Umbilical cord (tissue), 2 donors: ENCODE results near the gene TMEM232. TPM values are rescaled to one million over a fixed set of nuclear protein-coding genes. Genes with fewer than 3 reads are reported as not detected.
"Not testable (repeated sequence)": the region's sequence is repeated elsewhere in the genome, so short reads cannot be mapped to it uniquely, and the experiment has no call there.

Source experiments
- DNase-seq: peaks from one replicate; pipeline ENCODE4 v3.0.0-alpha.2; 2015; ENCODE audit warnings: low spot score
- total RNA-seq: library from RNA; depleted of rRNA; stranded (reverse); fragments of >200 nt; gene quantifications from one replicate; pipeline ENCODE4 v1.2.3, GENCODE V29; 2014; ENCODE audit warnings: low replicate concordance; ENCODE audit not compliant: insufficient read depth

Gene TMEM232
- total RNA-seq, 1 donor from 2014 or later: 4.6 TPM

DNA sequence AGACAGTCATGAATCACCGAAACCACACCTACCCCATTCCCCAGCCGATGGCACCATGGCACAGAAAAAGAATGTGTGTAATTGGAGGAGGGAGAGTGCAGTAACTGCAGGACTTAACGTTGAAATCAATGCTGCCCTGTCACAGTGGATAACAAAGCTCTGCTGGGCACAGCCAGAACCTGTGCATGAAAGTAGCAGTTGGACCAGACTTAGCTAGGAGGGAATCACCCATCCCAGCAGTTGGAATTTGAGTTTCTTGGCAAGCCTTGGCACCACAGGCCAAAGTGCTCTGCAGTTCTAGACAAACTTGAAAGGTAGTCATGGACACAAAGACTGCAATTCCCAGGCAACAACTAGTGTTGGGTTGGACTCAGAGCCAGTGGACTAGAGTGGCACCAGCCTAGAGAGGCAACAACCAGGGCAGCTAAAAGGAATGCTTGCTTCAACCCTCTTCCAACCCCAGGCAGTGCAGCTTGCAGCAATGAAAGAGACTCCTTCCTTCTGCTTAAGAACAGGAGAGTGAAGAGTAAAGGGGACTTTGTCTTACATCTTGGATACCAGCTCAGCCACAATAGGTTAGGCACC lies 19.1 kb downstream of the TMEM232 start:
- no peak for DNase-seq

DNA sequence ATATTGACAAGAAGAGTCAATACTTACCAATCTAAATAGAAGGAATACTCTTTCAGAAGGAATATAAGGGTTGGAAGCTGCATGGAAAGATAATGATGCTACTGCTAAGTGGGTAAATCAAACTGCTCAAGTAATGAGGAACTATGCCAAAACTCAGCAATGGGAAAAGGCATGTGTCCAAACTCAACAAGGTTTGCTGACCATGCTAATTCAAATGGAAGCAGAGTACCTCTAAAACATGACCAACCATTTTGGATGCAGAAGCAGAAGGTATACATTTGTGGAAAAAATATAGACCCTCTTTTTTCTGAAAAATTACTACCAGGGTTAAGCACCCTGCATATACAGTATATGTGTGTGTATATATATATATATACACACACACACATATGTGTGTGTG lies 21.1 kb downstream of the TMEM232 start:
- DNase-seq: no peak

DNA sequence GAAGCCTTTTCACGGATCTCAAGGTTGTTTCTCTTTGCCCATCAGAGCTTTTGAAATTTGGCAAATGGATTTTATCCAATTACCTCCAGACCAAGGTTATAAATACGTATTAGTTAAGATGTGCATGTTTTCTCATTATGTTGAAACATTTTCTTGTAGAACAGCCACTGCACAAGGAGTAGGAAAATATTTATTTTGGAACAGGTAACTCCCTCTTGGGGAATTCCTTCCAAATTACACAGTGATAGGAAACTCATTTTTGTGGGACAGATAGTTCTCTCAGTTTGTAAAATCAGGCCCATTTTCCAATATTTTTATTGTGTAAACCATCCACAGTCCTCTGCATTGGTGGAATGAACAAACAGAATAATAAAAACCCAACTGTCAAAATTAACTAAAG lies 23.0 kb downstream of the TMEM232 start:
- DNase-seq: no peak

DNA sequence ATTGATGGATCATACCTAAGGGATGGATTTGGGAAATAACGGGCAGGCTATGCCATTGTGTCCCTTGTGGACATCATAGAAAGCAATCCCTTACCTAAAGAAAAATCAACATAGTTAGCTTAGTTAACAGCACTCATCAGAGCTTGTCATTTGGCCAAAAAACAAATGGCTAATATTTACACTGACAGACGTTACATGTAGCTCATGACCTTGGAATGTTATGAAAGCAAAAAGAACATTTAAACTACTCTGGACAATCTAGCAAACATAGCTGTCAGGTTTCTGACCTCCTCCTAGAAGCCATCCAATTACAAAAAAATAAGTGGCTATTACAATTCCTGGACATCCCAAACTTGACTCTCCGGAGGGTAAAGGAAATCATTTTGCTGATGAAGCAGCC lies 23.8 kb downstream of the TMEM232 start:
- DNase-seq: no peak

DNA sequence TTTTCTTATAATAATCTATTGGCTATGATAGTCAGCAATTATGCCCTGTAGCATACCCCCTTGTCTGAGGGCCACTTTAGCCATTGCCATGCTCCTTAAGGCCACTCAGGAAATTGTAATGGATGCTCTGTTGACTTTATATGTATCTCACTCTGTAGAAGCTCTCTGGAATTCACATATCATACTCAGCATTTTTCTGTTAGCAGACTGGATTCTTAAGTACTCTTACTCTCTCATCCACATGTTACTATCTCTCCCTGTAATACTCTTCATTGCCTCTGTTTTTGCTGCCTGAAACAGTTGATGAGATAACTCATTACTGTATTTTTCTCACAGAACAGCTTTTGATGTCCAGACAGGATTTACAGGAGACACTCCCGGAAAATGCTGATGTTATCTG lies 24.2 kb downstream of the TMEM232 start:
- peak; percentile 13 for DNase-seq

GRCh38 chr5:110692669-110693068 lies 33.8 kb downstream of the TMEM232 start:
- not testable (repeated sequence) for DNase-seq

GRCh38 chr5:110690587-110690986 lies 35.9 kb downstream of the TMEM232 start:
- DNase-seq: not testable (repeated sequence)

- DNase-seq: no peak
These were observed 39.0 kb downstream of the TMEM232 start for GRCh38 chr5:110687485-110687884.

DNA sequence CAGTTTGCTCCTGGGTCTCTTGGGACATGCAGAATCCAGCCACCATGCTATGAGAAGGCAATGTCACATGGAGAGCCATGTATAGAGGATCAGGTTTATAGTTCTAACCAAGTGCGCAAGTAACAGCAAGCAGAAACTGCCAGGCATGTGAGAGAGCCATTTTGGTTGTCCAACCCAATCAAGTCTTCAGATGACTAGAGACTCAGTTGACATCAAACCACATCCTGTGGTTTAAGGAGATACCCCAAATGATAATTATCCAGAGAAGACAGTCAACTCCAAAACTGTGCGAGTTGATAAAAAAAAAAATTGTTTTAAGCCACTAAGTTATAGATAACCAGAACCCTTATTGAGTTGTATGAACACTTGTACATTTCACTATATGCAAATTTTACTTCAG lies 40.2 kb downstream of the TMEM232 start:
- no peak for DNase-seq

DNA sequence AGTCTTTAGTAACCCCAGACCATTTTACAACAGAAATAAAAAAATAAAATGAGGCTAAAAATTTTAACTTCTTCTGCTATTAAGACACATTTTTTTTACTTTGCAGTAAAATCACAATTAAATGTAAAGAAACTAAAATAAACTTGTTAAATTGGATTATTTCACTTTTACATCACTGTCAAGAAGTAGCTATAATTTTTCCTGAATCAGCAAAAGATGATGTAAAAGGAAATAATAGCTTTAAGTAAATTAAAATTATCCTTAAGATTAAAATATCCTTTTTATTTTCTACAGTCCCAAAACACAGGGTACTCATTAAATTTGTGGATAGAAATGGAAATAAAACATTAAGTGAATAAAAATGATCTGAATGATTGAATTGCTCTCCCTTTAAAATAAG lies 44.5 kb downstream of the TMEM232 start:
- DNase-seq: no peak

DNA sequence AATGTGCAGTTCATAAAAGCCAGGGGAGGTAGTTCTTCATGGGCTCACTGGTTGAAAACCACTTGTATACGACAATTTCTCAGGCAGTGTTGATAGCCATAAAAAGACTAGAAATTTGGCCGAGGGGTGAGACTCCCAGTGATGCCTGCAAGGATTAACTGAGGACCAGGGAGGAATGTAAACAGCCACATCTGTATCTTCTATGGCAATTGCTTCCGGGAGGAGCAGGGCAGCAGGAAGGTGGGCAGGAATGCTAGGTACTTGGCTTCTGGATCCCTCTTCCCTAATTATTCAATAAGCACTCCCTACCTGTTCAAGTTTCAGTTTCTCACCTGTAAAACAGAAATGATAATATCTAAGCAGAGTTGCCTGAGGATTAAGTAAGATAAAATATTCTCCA lies 45.4 kb downstream of the TMEM232 start:
- no peak for DNase-seq

- DNase-seq: not testable (repeated sequence)
These were observed 49.9 kb downstream of the TMEM232 start for GRCh38 chr5:110676554-110676953.

DNA sequence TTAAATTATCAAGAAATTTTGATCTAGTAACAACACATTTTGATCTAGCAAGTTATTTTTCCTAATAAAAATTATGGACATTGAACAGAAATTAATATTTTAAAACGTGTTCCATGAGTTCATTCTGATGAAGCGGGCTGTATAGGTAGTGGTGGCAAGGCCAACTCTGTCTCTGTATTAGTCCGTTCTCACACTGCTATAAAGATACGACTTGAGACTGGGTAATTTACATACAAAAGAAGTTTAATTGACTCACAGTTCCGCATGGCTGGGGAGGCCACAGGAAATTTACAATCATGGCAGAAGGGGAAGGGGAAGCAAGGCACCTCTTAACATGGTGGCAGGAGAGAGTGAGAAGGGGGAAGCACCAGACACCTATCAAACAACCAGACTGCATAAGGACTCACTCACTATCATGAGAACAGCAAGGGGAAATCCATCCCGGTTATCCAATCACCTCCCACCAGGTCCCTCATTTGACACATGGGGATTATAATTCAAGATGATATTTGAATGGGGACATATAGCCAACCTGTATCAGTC lies 61.2 kb downstream of the TMEM232 start:
- no peak for DNase-seq

- DNase-seq: no peak
These were observed 62.9 kb downstream of the TMEM232 start for GRCh38 chr5:110663525-110663924.

- DNase-seq: no peak
These were observed 68.5 kb downstream of the TMEM232 start for GRCh38 chr5:110658006-110658405.

GRCh38 chr5:110653231-110653970 lies 73.1 kb downstream of the TMEM232 start:
- DNase-seq: no peak

DNA sequence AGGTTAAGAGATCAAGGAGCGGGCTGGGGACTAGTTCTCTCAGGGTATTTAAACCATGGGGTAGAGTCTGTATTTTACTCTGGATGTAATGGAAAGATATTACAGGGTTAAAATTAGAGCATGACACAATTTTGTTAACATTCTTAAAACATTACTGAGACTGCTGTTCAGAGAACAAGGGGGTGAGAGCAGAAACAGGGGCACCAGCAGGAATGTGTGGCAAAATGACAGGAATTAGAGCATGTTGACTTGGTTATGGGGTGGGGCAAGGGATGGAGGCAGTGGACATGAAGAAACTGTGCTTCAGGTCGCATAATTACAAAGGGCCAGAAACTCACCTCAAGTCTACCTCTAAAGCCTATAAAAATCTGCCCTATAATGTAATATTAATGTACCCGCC lies 75.0 kb downstream of the TMEM232 start:
- no peak for DNase-seq

DNA sequence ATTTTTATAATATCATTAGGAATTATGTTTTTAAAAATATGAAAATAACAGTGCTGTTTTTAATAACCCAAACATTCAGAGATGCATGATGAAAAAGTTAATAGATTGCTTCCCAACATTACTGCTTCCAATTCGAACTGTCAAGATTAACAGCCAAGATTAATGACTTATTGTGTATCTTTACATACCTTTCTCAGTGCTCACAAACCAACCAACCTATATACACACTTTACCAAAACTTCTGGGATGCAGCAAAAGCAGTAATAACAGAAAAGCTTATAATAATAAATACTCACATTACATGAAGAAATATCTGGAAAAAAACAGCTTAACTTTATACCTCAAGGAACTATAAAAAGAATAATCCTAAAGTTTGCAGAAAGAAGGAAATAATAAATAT lies 82.1 kb downstream of the TMEM232 start:
- DNase-seq: no peak

GRCh38 chr5:110638970-110639902 lies 87.2 kb downstream of the TMEM232 start:
- DNase-seq: no peak

DNA sequence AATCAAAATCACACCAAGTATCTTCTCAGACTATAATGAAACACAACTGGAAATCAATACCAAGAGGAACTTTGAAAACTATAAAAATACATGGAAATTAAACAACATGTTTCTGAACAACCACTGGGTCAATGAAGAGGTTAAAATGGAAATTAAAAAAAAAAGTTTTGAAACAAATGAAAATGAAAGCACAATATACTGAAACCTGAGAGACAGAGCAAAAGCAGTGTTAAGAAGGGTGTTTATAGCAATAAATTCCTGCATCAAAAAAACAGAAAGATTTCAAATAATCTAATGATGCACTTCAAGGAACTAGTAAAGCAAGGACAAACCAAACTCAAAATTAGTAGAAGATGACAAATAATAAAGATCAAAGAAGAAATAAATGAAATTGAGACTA lies 92.0 kb downstream of the TMEM232 start:
- DNase-seq: no peak

GRCh38 chr5:110631236-110631635 lies 95.2 kb downstream of the TMEM232 start:
- no peak for DNase-seq

- no peak for DNase-seq
These were observed 96.1 kb downstream of the TMEM232 start for GRCh38 chr5:110630350-110630749.
